ENCODE data around the gene AQP3. TPM values are rescaled to one million over a fixed set of nuclear protein-coding genes. Genes with fewer than 3 reads are reported as not detected.

AQP3 gene
- total RNA-seq, 1 experiment from 2014 or later: 1.0 TPM

DNA sequence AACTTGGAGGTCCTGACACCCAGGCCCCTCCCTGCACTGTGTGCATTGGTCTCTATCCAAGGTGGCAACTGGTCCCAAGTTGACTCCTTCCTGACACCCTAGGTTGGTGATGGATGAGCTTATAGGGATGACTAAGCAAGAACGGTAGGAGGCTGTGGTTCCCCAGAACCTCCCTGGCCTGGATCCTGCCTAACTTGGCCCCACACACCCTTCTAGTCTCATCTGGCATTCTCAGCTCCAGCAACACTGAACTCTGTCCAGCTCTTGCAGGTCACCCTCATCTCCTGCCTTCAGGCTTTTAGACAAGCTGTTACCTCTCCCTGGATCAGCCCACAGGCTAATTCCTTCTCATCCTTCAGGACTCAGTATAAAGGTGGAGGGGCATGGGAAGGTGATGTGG is 16.5 kb downstream of the AQP3 start:
- CTCF ChIA-PET: interaction anchor here (0.6 to 0.9 kb wide), 2 partner anchors 15 to 177 kb away, joined by 3 read pairs; no protein-coding TSS in a partner anchor
- no TSS peak for BruUV-seq (replicated peaks)
- Histone ChIP-seq H3K27me3 (ENCODE audit: control insufficient read depth, insufficient read depth, low read length) (no peaks in the 10 kb centered on the region), H3K36me3 (ENCODE audit: control insufficient read depth, insufficient read depth, low read length) (no peaks in the 10 kb centered on the region), H3K9me3 (ENCODE audit: control insufficient read depth, insufficient read depth, low read depth, low read length) (no peaks in the 10 kb centered on the region), H3K27ac (ENCODE audit: low read length) (no peak overlapping the region), H3K4me3 (ENCODE audit: low read depth in 2 of 2, low read length in 2 of 2) (no peak overlapping the region), H3K4me1 (ENCODE audit: control insufficient read depth, insufficient read depth, low read length) (no peaks in the 10 kb centered on the region)
- intact Hi-C loops (cut with micrococcal nuclease; ENCODE audit: unreplicated experiment): no loop called here
- POLR2A ChIA-PET: no interaction called here
- TF ChIP-seq SIN3A (IDR thresholded peaks at IDR 0.05; ENCODE audit: borderline replicate concordance, insufficient read depth, low read depth, low read length) (no peak), POLR2AphosphoS5 (IDR thresholded peaks at IDR 0.05; ENCODE audit: low read depth, low read length) (no peak), TCF7L2 (IDR thresholded peaks at IDR 0.05; ENCODE audit: low read depth, low read length) (no peak)
- TF ChIP-seq, protein P1, sequence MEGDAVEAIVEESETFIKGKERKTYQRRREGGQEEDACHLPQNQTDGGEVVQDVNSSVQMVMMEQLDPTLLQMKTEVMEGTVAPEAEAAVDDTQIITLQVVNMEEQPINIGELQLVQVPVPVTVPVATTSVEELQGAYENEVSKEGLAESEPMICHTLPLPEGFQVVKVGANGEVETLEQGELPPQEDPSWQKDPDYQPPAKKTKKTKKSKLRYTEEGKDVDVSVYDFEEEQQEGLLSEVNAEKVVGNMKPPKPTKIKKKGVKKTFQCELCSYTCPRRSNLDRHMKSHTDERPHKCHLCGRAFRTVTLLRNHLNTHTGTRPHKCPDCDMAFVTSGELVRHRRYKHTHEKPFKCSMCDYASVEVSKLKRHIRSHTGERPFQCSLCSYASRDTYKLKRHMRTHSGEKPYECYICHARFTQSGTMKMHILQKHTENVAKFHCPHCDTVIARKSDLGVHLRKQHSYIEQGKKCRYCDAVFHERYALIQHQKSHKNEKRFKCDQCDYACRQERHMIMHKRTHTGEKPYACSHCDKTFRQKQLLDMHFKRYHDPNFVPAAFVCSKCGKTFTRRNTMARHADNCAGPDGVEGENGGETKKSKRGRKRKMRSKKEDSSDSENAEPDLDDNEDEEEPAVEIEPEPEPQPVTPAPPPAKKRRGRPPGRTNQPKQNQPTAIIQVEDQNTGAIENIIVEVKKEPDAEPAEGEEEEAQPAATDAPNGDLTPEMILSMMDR (IDR thresholded peaks at IDR 0.05): no peak
- TF ChIP-seq, protein P2, sequence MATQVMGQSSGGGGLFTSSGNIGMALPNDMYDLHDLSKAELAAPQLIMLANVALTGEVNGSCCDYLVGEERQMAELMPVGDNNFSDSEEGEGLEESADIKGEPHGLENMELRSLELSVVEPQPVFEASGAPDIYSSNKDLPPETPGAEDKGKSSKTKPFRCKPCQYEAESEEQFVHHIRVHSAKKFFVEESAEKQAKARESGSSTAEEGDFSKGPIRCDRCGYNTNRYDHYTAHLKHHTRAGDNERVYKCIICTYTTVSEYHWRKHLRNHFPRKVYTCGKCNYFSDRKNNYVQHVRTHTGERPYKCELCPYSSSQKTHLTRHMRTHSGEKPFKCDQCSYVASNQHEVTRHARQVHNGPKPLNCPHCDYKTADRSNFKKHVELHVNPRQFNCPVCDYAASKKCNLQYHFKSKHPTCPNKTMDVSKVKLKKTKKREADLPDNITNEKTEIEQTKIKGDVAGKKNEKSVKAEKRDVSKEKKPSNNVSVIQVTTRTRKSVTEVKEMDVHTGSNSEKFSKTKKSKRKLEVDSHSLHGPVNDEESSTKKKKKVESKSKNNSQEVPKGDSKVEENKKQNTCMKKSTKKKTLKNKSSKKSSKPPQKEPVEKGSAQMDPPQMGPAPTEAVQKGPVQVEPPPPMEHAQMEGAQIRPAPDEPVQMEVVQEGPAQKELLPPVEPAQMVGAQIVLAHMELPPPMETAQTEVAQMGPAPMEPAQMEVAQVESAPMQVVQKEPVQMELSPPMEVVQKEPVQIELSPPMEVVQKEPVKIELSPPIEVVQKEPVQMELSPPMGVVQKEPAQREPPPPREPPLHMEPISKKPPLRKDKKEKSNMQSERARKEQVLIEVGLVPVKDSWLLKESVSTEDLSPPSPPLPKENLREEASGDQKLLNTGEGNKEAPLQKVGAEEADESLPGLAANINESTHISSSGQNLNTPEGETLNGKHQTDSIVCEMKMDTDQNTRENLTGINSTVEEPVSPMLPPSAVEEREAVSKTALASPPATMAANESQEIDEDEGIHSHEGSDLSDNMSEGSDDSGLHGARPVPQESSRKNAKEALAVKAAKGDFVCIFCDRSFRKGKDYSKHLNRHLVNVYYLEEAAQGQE (IDR thresholded peaks at IDR 0.05; ENCODE audit: insufficient read depth in 1 of 2, low read depth in 2 of 2, low read length in 1 of 2): no peak
- DNase-seq (ENCODE audit: low read depth, low spot score): no peak
- ATAC-seq: no peak
- in situ Hi-C loops (cut with HindIII; ENCODE audit: low pct_unique_long_range_greater_than_20kb, low sequenced_read_pairs): no loop called here

DNA sequence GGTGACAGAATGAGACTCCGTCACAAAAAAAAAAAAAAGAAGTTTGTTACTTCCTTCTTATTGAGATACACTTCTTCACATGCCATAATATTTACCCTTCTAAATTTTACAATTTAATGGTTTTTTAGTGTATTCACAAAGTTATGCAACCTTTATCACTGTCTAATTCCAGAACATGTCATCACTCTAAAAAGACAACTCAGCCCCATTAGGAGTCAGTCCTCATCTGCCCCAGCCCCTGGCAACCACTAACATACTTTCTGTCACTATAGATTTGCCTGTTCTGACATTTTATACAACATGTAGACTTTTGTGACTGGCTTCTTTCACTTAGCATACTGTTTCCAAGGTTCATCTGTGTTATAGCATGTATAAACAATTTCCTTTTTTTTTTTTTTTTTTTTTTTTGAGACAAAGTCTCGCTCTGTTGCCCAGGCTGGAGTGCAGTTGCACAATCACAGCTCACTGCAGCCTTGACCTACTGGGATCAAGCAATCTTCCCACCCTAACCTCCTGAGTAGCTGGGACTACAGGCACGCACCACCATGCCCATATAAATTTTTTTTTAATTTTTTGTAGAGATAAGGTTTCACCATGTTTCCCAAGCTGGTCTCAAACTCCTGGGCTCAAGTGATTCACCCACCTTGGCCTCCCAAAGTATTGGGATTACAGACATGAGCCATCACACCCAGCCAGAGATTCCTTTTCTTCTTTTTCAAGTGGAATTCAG is 18.0 kb downstream of the AQP3 start:
- Histone ChIP-seq H3K36me3 (ENCODE audit: control insufficient read depth, insufficient read depth, low read length) (no peaks in the 10 kb centered on the region), H3K4me3 (ENCODE audit: low read depth in 2 of 2, low read length in 2 of 2) (no peak overlapping the region), H3K9me3 (ENCODE audit: control insufficient read depth, insufficient read depth, low read depth, low read length) (no peaks in the 10 kb centered on the region), H3K27ac (ENCODE audit: low read length) (no peak overlapping the region), H3K4me1 (ENCODE audit: control insufficient read depth, insufficient read depth, low read length) (peaks cover 4% of the 10 kb centered on the region; the same call in 1 of the 2 replicates), H3K27me3 (ENCODE audit: control insufficient read depth, insufficient read depth, low read length) (no peaks in the 10 kb centered on the region)
- ATAC-seq: no peak
- BruUV-seq (replicated peaks): no TSS peak
- POLR2A ChIA-PET: no interaction called here
- no peak for DNase-seq (ENCODE audit: low read depth, low spot score)
- intact Hi-C loops (cut with micrococcal nuclease; ENCODE audit: unreplicated experiment) (no loop called here), in situ Hi-C loops (cut with HindIII; ENCODE audit: low pct_unique_long_range_greater_than_20kb, low sequenced_read_pairs) (no loop called here)
- CTCF ChIA-PET: interaction anchor here (0.6 to 0.7 kb wide), 2 partner anchors 38 to 146 kb away, joined by 4 to 8 read pairs; no protein-coding TSS in a partner anchor
- TF ChIP-seq, protein P2 (IDR thresholded peaks at IDR 0.05; ENCODE audit: insufficient read depth in 1 of 2, low read depth in 2 of 2, low read length in 1 of 2): no peak
- TF ChIP-seq, protein P1 (IDR thresholded peaks at IDR 0.05): no peak
- no peak for TF ChIP-seq TCF7L2 (IDR thresholded peaks at IDR 0.05; ENCODE audit: low read depth, low read length)
- TF ChIP-seq SIN3A (IDR thresholded peaks at IDR 0.05; ENCODE audit: borderline replicate concordance, insufficient read depth, low read depth, low read length): no peak
- TF ChIP-seq POLR2AphosphoS5 (IDR thresholded peaks at IDR 0.05; ENCODE audit: low read depth, low read length): no peak
